ENCODE data around the gene CDK12. TPM values are rescaled to one million over a fixed set of nuclear protein-coding genes. Genes with fewer than 3 reads are reported as not detected.

CDK12 gene
- 47.2 and 49.0 TPM in 2 replicates for total RNA-seq

DNA sequence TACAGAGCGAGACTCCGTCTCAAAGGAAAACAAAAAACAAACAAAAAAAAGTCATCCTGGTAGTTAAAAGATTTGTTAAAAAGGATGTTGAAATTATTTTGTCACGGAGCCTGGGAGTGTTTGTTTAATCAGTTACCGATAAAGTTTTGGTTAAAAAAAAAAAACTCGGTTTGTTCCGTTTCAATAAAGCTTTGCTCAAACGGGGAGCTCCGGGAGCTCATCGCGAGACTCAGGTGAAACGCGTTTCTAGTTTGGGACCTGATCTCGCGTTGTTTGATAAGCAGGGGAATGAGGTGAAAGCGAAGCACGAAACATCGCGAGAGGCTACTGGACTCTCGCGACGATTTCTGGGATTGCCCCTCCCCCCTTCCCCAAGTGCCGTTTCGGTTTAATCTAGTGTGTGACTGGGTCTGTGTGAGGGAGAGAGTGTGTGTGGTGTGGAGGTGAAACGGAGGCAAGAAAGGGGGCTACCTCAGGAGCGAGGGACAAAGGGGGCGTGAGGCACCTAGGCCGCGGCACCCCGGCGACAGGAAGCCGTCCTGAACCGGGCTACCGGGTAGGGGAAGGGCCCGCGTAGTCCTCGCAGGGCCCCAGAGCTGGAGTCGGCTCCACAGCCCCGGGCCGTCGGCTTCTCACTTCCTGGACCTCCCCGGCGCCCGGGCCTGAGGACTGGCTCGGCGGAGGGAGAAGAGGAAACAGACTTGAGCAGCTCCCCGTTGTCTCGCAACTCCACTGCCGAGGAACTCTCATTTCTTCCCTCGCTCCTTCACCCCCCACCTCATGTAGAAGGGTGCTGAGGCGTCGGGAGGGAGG is at the start of gene CDK12:
Gene CDK12 (plus strand): TSS at position 374 of the 813 bp plus-strand sequence. CDS start 586 bp downstream, outside the sequence.

DNA sequence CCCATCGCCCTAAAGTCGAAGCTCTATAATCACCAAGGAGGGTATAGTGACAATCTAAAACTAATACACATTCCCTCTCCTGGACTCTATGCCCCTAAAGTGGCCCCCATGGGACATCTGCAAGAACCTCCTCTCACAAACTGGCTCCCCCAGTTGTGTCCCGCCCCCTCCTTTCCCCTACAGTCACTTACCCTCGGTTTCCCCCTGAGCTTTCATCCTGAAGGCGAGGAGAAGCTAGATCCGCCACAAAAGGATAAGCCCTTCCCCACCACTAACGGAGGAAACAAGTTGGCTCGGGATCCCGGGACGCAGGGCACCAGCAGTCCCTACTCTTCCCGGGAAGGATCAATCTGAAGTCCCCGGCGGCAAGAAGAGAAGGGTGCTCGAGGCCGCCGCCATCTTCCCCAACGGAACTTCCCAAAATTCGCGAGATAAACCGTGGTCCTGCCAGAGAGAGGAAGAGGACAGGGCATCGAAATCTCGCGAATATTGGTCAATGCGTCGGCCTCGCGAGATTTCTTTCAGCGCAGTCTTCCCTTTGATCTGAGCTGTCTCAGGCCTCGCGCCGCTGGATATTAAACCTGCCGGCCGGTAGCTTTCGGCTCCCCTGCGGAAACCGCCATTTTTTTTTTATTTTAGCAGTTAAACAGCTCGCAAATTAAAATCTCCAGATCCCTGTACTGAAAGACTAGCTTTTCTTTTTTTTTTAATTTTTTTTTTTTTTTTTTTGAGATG is 10.3 kb upstream of the CDK12 start, which contains the start of gene MED1:
Gene MED1 (minus strand): TSS at position 417 of the 735 bp plus-strand sequence. CDS start 201 bp downstream, at position 216.

Small RNAs within 50 kb of the gene (small RNA-seq; reads per million reads assigned to genes)
- not detected for gene RNU6-233P

Other genes starting within 250 kb of the CDK12 start
- 0.32 and 1.0 TPM in 2 replicates for gene STAC2, start 235.5 kb upstream of the CDK12 start, total RNA-seq
- 21.7 and 22.7 TPM in 2 replicates for gene FBXL20, start 59.9 kb upstream of the CDK12 start, total RNA-seq
- gene MED1, start 10.2 kb upstream of the CDK12 start, total RNA-seq: 26.9 and 28.9 TPM in 2 replicates
- not detected in 2 replicates for gene NEUROD2, start 146.4 kb downstream of the CDK12 start, total RNA-seq
- not detected in 2 replicates for gene PPP1R1B, start 165.5 kb downstream of the CDK12 start, total RNA-seq
- gene STARD3, start 175.7 kb downstream of the CDK12 start, total RNA-seq: 23.0 and 25.1 TPM in 2 replicates
- gene TCAP, start 203.9 kb downstream of the CDK12 start, total RNA-seq: 0.26 and 0.32 TPM in 2 replicates
- not detected in 2 replicates for gene PNMT, start 207.0 kb downstream of the CDK12 start, total RNA-seq
- gene PGAP3, start 226.6 kb downstream of the CDK12 start, total RNA-seq: 11.4 and 13.1 TPM in 2 replicates
- gene ERBB2, start 238.6 kb downstream of the CDK12 start, total RNA-seq: 41.0 and 44.4 TPM in 2 replicates

All from articular chondrocyte of knee joint (primary cell).